LNCAP (cell line): ENCODE measurements around the gene DHODH.

ENCODE experiments used
- CTCF ChIP-seq: fragments of 450-650 bp; IDR thresholded peaks from 2 replicates; pipeline ENCODE4 v1.5.1; 2017; ENCODE audit warnings: mild to moderate bottlenecking

The DHODH gene

GRCh38 chr16:71972356-71972755 is 36.2 kb upstream of the DHODH start:
- no peak for TF ChIP-seq CTCF

GRCh38 chr16:71973001-71973400 is 35.5 kb upstream of the DHODH start:
- TF ChIP-seq CTCF = no peak

- no peak for TF ChIP-seq CTCF
Measured at GRCh38 chr16:71974068-71974818, 34.3 kb upstream of the DHODH start.

- no peak for TF ChIP-seq CTCF
Measured at GRCh38 chr16:71985262-71985974, 23.1 kb upstream of the DHODH start.

GRCh38 chr16:71986131-71986530 is 22.4 kb upstream of the DHODH start:
- no peak for TF ChIP-seq CTCF

GRCh38 chr16:71995038-71995437 is 13.5 kb upstream of the DHODH start:
- no peak for TF ChIP-seq CTCF

- TF ChIP-seq CTCF = no peak
Measured at GRCh38 chr16:72001180-72001874, 7.2 kb upstream of the DHODH start.
